GM12801 (cell line): ENCODE measurements around the gene EPHA4.

Experiments
- CTCF ChIP-seq: IDR thresholded peaks from one replicate; pipeline ENCODE4 v1.5.1; 2011; ENCODE audit warnings: control low read depth; ENCODE audit not compliant: insufficient read length; ENCODE audit errors: extremely low read depth

The EPHA4 gene

GRCh38 chr2:221608442-221608841, 36.3 kb upstream of the EPHA4 start:
- no peak for TF ChIP-seq CTCF

- TF ChIP-seq CTCF = no peak
These were observed 34.3 kb upstream of the EPHA4 start for GRCh38 chr2:221606424-221606823.

- TF ChIP-seq CTCF = no peak
These were observed 33.7 kb upstream of the EPHA4 start for GRCh38 chr2:221605751-221606240.

- no peak for TF ChIP-seq CTCF
These were observed 30.8 kb upstream of the EPHA4 start for GRCh38 chr2:221602938-221603337.

- no peak for TF ChIP-seq CTCF
These were observed 29.3 kb upstream of the EPHA4 start for GRCh38 chr2:221601376-221601775.

- no peak for TF ChIP-seq CTCF
These were observed 28.3 kb upstream of the EPHA4 start for GRCh38 chr2:221600388-221600787.

GRCh38 chr2:221596192-221596591, 24.1 kb upstream of the EPHA4 start:
- no peak for TF ChIP-seq CTCF
